K562 (cell line): ENCODE data around the gene LPA. TPM values are rescaled to one million over a fixed set of nuclear protein-coding genes. Genes with fewer than 3 reads are reported as not detected.

Source experiments
- ATAC-seq: fragments of 200-7000 bp; cut with Tn5 transposase; 3 replicates; pipeline ENCODE4 v1.9.1; 2020; ENCODE audit warnings: moderate library complexity
- BruUV-seq: library from RNA; stranded (reverse); fragments of 400-500 nt; replicated peaks from 2 replicates; lab custom pipeline; 2021; lab: Mats Ljungman, UMichigan
- CTCF ChIA-PET: fragments of 300-600 bp; formaldehyde crosslinking; extraction: SDS; loops from one replicate; lab custom pipeline; 2021; ENCODE audit warnings: low intra/inter-chr PET ratio; lab: Yijun Ruan, JAX
- POLR2A ChIA-PET: fragments of 300-600, 350-650 bp; sonication (Branson Sonifier 250); formaldehyde crosslinking; extraction: SDS; loops from one replicate; lab custom pipeline; 2021; ENCODE audit warnings: antibody characterized with exemption, inconsistent platforms; lab: Yijun Ruan, JAX
- DNase-seq, 4 experiments: peaks; one replicate each; pipeline versions ENCODE4 v3.0.0 to v3.0.0-alpha.2; 2011 to 2018; ENCODE audit warnings: low spot score in 3 of 4, mixed read lengths in 3 of 4; ENCODE audit errors: extremely low read depth in 1 of 4
- FAIRE-seq: peaks from 2 replicates; lab custom pipeline; 2011; peaks lifted over from hg19 to GRCh38; lab: Jason Lieb, UNC
- H2AFZ ChIP-seq: 2 replicates; pipeline ENCODE4 v1.6.0; 2011; ENCODE audit warnings: low read depth, low read length, control low read depth, inconsistent platforms
- H3K27ac ChIP-seq: fragments of 200-600 bp; 3 replicates; pipeline ENCODE4 v1.8.0; 2011; ENCODE audit warnings: low read depth, mild to moderate bottlenecking, control low read depth, inconsistent platforms, low read length, moderate library complexity, mixed read lengths; ENCODE audit errors: extremely low read depth
- H3K27me3 ChIP-seq, 2 experiments: fragments of 300-600 bp in 1 of 2; 2 replicates in 1 of 2; 3 replicates in 1 of 2; pipeline versions ENCODE4 v1.6.0 to v1.8.0; 2011; ENCODE audit warnings: inconsistent platforms in 2 of 2, low read length in 2 of 2, mild to moderate bottlenecking in 1 of 2, mixed read lengths in 1 of 2, moderate library complexity in 1 of 2; ENCODE audit not compliant: control insufficient read depth in 2 of 2, insufficient read depth in 2 of 2
- H3K36me3 ChIP-seq: fragments of 300-600 bp; 3 replicates; pipeline ENCODE4 v1.8.0; 2011; ENCODE audit warnings: mild to moderate bottlenecking, low read length, inconsistent platforms; ENCODE audit not compliant: control insufficient read depth, insufficient read depth
- H3K4me1 ChIP-seq, 2 experiments: fragments of 200-600 bp in 1 of 2; replicated peaks in 1 of 2; 2 replicates in 1 of 2; 3 replicates in 1 of 2; pipeline versions ENCODE4 v1.5.1 to v1.8.0; 2011; ENCODE audit warnings: inconsistent platforms in 2 of 2, low read length in 2 of 2, mild to moderate bottlenecking in 1 of 2, mixed read lengths in 1 of 2, moderate library complexity in 1 of 2; ENCODE audit not compliant: control insufficient read depth in 2 of 2, insufficient read depth in 2 of 2
- H3K4me2 ChIP-seq: 2 replicates; pipeline ENCODE4 v1.6.1; 2011; ENCODE audit warnings: low read length, control low read depth, inconsistent platforms, mixed read lengths; ENCODE audit not compliant: insufficient read depth
- H3K4me3 ChIP-seq: fragments of 200-600 bp; sonication (generic), shearing (Covaris generic); 2 replicates; pipeline ENCODE4 v1.5.1; 2016; ENCODE audit warnings: control low read depth, inconsistent platforms
- H3K79me2 ChIP-seq: fragments of 200-600 bp; 3 replicates; pipeline ENCODE4 v1.8.0; 2011; ENCODE audit warnings: low read length, inconsistent platforms; ENCODE audit not compliant: control insufficient read depth, insufficient read depth
- H3K9ac ChIP-seq, 2 experiments: 2 replicates each; pipeline versions ENCODE4 v1.6.0 to v1.6.1; 2011; ENCODE audit warnings: low read depth in 2 of 2, low read length in 2 of 2, control low read depth in 1 of 2, inconsistent platforms in 1 of 2, mild to moderate bottlenecking in 1 of 2, mixed read lengths in 1 of 2; ENCODE audit not compliant: insufficient read depth in 1 of 2
- H3K9me1 ChIP-seq: one replicate; pipeline ENCODE4 v1.6.0; 2011; ENCODE audit warnings: inconsistent platforms, mild to moderate bottlenecking, low read length, moderate library complexity; ENCODE audit not compliant: control insufficient read depth, insufficient read depth
- H3K9me3 ChIP-seq: replicated peaks from 2 replicates; pipeline ENCODE4 v1.5.1; 2011; ENCODE audit warnings: low read depth, low read length, inconsistent platforms; ENCODE audit not compliant: control insufficient read depth, insufficient read depth
- H4K20me1 ChIP-seq: replicated peaks from 2 replicates; pipeline ENCODE4 v1.6.1; 2011; ENCODE audit warnings: low read length, inconsistent platforms, mixed read lengths; ENCODE audit not compliant: control insufficient read depth, insufficient read depth
- BHLHE40 ChIP-seq: IDR thresholded peaks from 2 replicates; pipeline ENCODE4 v1.6.1; 2011; ENCODE audit warnings: low read length, improper control_type of control experiment
- CBFA2T2 ChIP-seq: fragments of 450-650 bp; conservative IDR thresholded peaks from 2 replicates; pipeline ENCODE4 v1.6.1; 2017; ENCODE audit warnings: mild to moderate bottlenecking
- CHAMP1 ChIP-seq: fragments of 450-650 bp; IDR thresholded peaks from 2 replicates; pipeline ENCODE4 v1.6.1; 2016; ENCODE audit warnings: mild to moderate bottlenecking
- CHD2 ChIP-seq: IDR thresholded peaks from 2 replicates; pipeline ENCODE4 v1.6.1; 2011; ENCODE audit warnings: low read depth, low read length
- L3MBTL2 ChIP-seq: fragments of 450-650 bp; IDR thresholded peaks from 2 replicates; pipeline ENCODE4 v1.6.1; 2016; ENCODE audit warnings: mild to moderate bottlenecking, moderate library complexity
- LEF1 ChIP-seq: fragments of 450-650 bp; IDR thresholded peaks from 2 replicates; pipeline ENCODE4 v1.6.1; 2016; ENCODE audit warnings: mild to moderate bottlenecking
- NCOA1 ChIP-seq: fragments of 450-650 bp; IDR thresholded peaks from 2 replicates; pipeline ENCODE4 v1.6.1; 2016; ENCODE audit warnings: low read depth
- PURB ChIP-seq: sonication (generic); formaldehyde crosslinking; IDR thresholded peaks from 2 replicates; pipeline ENCODE4 v1.9.0; 2021; ENCODE audit warnings: low read depth, mild to moderate bottlenecking, missing genetic modification reagents
- SMARCE1 ChIP-seq: fragments of 450-650 bp; IDR thresholded peaks from 2 replicates; pipeline ENCODE4 v1.7.1; 2016; ENCODE audit warnings: mild to moderate bottlenecking
- STAG1 ChIP-seq: sonication (generic); formaldehyde crosslinking; IDR thresholded peaks from 2 replicates; pipeline ENCODE4 v1.5.0; 2020; ENCODE audit warnings: missing genetic modification reagents, borderline replicate concordance
- TBL1XR1 ChIP-seq, 2 experiments: IDR thresholded peaks; 2 replicates each; pipeline ENCODE4 v1.6.1; 2012; ENCODE audit warnings: improper control_type of control experiment in 2 of 2, low read length in 2 of 2, mild to moderate bottlenecking in 1 of 2
- THAP12 ChIP-seq: fragments of 250-450 bp; sonication (Bioruptor Pico); IDR thresholded peaks from 2 replicates; pipeline ENCODE4 v1.9.0; 2021; ENCODE audit warnings: mild to moderate bottlenecking, inconsistent platforms
- ZBTB33 ChIP-seq: sonication (generic); formaldehyde crosslinking; IDR thresholded peaks from 2 replicates; pipeline ENCODE4 v1.8.1; 2023; ENCODE audit warnings: mild to moderate bottlenecking, missing genetic modification reagents
- ZNF184 ChIP-seq: sonication (generic); formaldehyde crosslinking; IDR thresholded peaks from 2 replicates; pipeline ENCODE4 v1.5.0; 2020; ENCODE audit warnings: missing genetic modification reagents
- ZNF324 ChIP-seq: fragments of 250-450 bp; sonication (Bioruptor Pico); IDR thresholded peaks from 2 replicates; pipeline ENCODE4 v1.4.0; 2020; ENCODE audit warnings: mild to moderate bottlenecking
- ZNF668 ChIP-seq: fragments of 250-450 bp; sonication (Bioruptor Pico); IDR thresholded peaks from 2 replicates; pipeline ENCODE4 v1.8.0; 2022; ENCODE audit warnings: mild to moderate bottlenecking, inconsistent platforms
- WGBS: fragments of 100-300 bp; shearing (Covaris generic); methylation state at CpG from one replicate; pipeline ENCODE4 v1.1.6; 2016; ENCODE audit warnings: low coverage, mixed read lengths; ENCODE audit not compliant: insufficient coverage; ENCODE audit errors: missing lambda C conversion rate; 5-methylcytosine and 5-hydroxymethylcytosine counted together
- in situ Hi-C: fragments of 300-500 bp; cut with MboI; formaldehyde crosslinking; loops from 4 replicates; pipeline ENCODE4 v1.15.0; 2018; ENCODE audit warnings: inconsistent platforms, mixed read lengths
- intact Hi-C: fragments of 100-400 bp; cut with micrococcal nuclease; formaldehyde crosslinking; loops from 2 replicates; pipeline ENCODE4 v1.14.2; 2022
- polyA plus RNA-seq, 8 experiments: library from polyadenylated mRNA; depleted of rRNA in 4 of 8; stranded (reverse) in 5 of 8; unstranded in 3 of 8; fragments of >200 nt; fragmentation: Nextera tagmentation in 2 of 8; fragmentation: Illumina TruSeq in 1 of 8; extraction: Ambion mirVana in 2 of 8; extraction: Trizol in 1 of 8; gene quantifications; 2 replicates each; pipeline versions ENCODE4 v1.2.1 to v1.2.3, GENCODE V29; 2011 to 2014; ENCODE audit warnings: inconsistent platforms in 1 of 8, missing spikeins in 1 of 8
- total RNA-seq, 7 experiments: library from RNA; depleted of rRNA in 6 of 7; stranded (reverse); fragments of >200 nt in 6 of 7; fragmentation: Illumina TruSeq in 2 of 7; extraction: Trizol in 2 of 7; gene quantifications; 2 replicates each; pipeline versions ENCODE4 v1.2.1 to v1.2.3, GENCODE V29; 2011 to 2021; ENCODE audit warnings: low replicate concordance in 1 of 7

The LPA gene
- total and polyA plus RNA-seq, 9 of the 15 experiments (the other 6 are each of a cell fraction or from before 2014, with no cell fraction given) = 0.01 to 0.18 (median 0.07) TPM; not detected in 6

GRCh38 chr6:160520043-160520904 is 143.8 kb downstream of the LPA start:
- H3K4me3 ChIP-seq = peak overlapping the region; percentile 54
- BruUV-seq = TSS peak; percentile 84
- ChIA-PET POLR2A (interaction anchor here (0.6 to 1.2 kb wide), 6 partner anchors 9 to 244 kb away, joined by 3 to 4 read pairs (median 3); no protein-coding TSS in a partner anchor), CTCF (interaction anchor here (0.7 to 1.9 kb wide), 4 partner anchors 11 to 850 kb away, joined by 3 to 9 read pairs (median 5); no protein-coding TSS in a partner anchor)
- H3K36me3 ChIP-seq = no peaks in the 10 kb centered on the region
- under 1% methylated on average over 57 of the region's 73 CpGs for WGBS
- FAIRE-seq (no peak), DNase-seq (peak; percentile 84 to 86 (median 85)), ATAC-seq (peak; percentile 94)
- no peaks in the 10 kb centered on the region for H3K27me3 ChIP-seq
- peak overlapping the region; percentile 65 to 91 for H3K9ac ChIP-seq
- H3K9me1 ChIP-seq = no peaks in the 10 kb centered on the region
- intact Hi-C loops (loop anchor here (1.0 to 5.0 kb wide), 4 partner anchors 58 to 855 kb away; partner anchors contain the start of gene MAP3K4), in situ Hi-C loops (no loop called here)
- H3K9me3 ChIP-seq = no peaks in the 10 kb centered on the region
- H3K27ac ChIP-seq = peak overlapping the region; percentile 43; the same call in 2 of the 3 replicates
- no peaks in the 10 kb centered on the region for H4K20me1 ChIP-seq
- peak overlapping the region; percentile 86 for H3K4me2 ChIP-seq
- no peaks in the 10 kb centered on the region for H3K79me2 ChIP-seq
- H3K4me1 ChIP-seq = peaks cover 3 to 9% of the 10 kb centered on the region in 2 experiments; a peak in 3 of 5 replicates
- H2AFZ ChIP-seq = peak overlapping the region; percentile 98
- TF ChIP-seq CHAMP1 (no peak), LEF1 (no peak), NCOA1 (no peak), SMARCE1 (no peak), CBFA2T2 (no peak), L3MBTL2 (peak; percentile 77), CHD2 (no peak), TBL1XR1 (IDR thresholded peaks at IDR 0.05; ENCODE audit: low read length in 2 of 2) (no peak; a peak in 1 of 4 replicates), ZNF184 (CRISPR knock-in tag) (no peak), BHLHE40 (no peak), PURB (CRISPR knock-in tag) (no peak), THAP12 (no peak), STAG1 (CRISPR knock-in tag) (peak; percentile 85; the same call in 1 of the 2 replicates), ZBTB33 (CRISPR knock-in tag) (peak; percentile 33; the same call in 1 of the 2 replicates), ZNF668 (CRISPR knock-in tag) (no peak), ZNF324 (CRISPR knock-in tag) (no peak)
